Ectodermal cell (in vitro differentiated cells): ENCODE measurements around the gene PREX1.
"Not testable (repeated sequence)": the region's sequence is repeated elsewhere in the genome, so short reads cannot be mapped to it uniquely, and the experiment has no call there.

ENCODE experiments used
- H3K27ac ChIP-seq: 2 replicates; pipeline ENCODE4 v1.7.0; 2013; ENCODE audit warnings: mild to moderate bottlenecking, low read depth, low read length; ENCODE audit not compliant: insufficient read depth, poor library complexity, severe bottlenecking
- H3K27me3 ChIP-seq: 2 replicates; pipeline ENCODE4 v1.7.0; 2013; ENCODE audit warnings: mild to moderate bottlenecking, low read length; ENCODE audit not compliant: insufficient read depth, control insufficient read depth, poor library complexity, severe bottlenecking
- H3K36me3 ChIP-seq: one replicate; pipeline ENCODE4 v1.7.0; 2013; ENCODE audit warnings: low read length; ENCODE audit not compliant: control insufficient read depth, insufficient read depth
- H3K4me1 ChIP-seq: one replicate; pipeline ENCODE4 v1.7.0; 2013; ENCODE audit warnings: low read length; ENCODE audit not compliant: control insufficient read depth, insufficient read depth
- H3K4me3 ChIP-seq: 2 replicates; pipeline ENCODE4 v1.7.0; 2013; ENCODE audit warnings: low read depth, low read length, control low read depth; ENCODE audit not compliant: insufficient read depth
- H3K9me3 ChIP-seq: 2 replicates; pipeline ENCODE4 v1.7.0; 2013; ENCODE audit warnings: mild to moderate bottlenecking, low read length, moderate library complexity; ENCODE audit not compliant: control insufficient read depth
- WGBS, 2 experiments: methylation state at CpG; one replicate each; pipeline ENCODE4 v1.1.7; 2013; ENCODE audit warnings: missing lambda C conversion rate in 2 of 2; 5-methylcytosine and 5-hydroxymethylcytosine counted together

The PREX1 gene

DNA sequence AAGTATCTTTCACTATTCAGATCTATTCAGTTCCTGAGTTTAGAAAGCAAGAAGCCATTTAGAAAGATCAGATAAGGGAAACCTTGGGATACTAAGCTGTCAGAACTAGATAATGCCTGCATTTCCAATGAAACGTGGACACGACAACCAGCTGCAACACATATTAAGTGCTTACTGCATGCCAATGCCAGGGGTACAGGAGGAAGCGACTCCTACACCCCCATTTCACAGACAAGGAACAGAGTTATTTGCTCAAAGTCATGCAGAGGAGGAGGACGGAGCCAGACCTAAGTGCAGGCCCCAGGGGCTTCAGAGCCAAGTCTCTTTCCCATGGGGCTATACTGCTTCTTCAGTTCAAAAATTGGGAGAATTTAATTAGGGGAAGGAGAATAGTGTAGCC lies 62.4 kb downstream of the PREX1 start:
- no peak overlapping the region for H3K27ac ChIP-seq
- H3K9me3 ChIP-seq = no peaks in the 10 kb centered on the region
- 90 to 95% methylated on average over 4 of the region's 4 CpGs for WGBS, 2 experiments

DNA sequence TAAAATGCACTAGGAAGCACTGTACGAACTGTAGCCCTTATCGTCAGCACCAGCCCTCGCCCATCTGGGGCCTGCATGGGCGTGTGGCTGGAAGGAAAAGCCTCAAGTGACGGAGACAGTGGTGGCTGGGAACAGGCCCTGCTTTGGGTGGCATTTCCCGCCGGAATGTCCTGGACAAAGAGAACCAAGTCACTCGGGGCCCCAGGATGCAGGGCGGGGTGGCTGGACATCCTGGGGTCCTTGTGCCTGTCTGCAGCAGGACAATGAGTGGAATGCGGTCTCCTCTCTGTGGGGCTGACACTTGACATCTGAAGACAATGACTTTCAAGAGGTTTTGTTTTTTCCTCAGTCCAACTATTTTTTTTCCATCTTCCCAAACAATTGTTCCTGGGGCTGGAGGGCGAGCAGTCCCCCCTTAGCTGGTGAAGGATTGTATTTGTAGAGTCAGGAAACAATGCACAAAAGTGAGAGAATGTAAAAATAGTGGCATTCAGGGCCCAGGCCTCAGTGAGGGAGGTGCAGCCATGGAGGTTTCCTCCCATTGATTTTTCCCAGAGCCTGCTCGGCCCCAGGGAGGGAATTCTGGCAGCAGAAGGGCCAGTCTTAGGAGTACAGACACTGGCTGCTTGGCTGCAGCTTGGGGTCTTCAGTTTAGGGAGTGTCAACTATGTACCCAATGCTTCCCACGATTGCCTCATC lies 64.4 kb downstream of the PREX1 start:
- no peak overlapping the region for H3K4me3 ChIP-seq
- WGBS, 2 experiments = 55 to 62% methylated on average over 13 of the region's 13 CpGs
- H3K4me1 ChIP-seq = peaks cover 4% of the 10 kb centered on the region
- H3K9me3 ChIP-seq = no peaks in the 10 kb centered on the region
- peak overlapping the region; percentile 86 for H3K27ac ChIP-seq
- H3K36me3 ChIP-seq = no peaks in the 10 kb centered on the region
- H3K27me3 ChIP-seq = no peaks in the 10 kb centered on the region

More for the DNA sequence above, 62.4 kb downstream of the PREX1 start:
- Histone ChIP-seq H3K36me3 (no peaks in the 10 kb centered on the region), H3K4me3 (no peak overlapping the region), H3K27me3 (no peaks in the 10 kb centered on the region), H3K4me1 (peaks cover 12% of the 10 kb centered on the region)

DNA sequence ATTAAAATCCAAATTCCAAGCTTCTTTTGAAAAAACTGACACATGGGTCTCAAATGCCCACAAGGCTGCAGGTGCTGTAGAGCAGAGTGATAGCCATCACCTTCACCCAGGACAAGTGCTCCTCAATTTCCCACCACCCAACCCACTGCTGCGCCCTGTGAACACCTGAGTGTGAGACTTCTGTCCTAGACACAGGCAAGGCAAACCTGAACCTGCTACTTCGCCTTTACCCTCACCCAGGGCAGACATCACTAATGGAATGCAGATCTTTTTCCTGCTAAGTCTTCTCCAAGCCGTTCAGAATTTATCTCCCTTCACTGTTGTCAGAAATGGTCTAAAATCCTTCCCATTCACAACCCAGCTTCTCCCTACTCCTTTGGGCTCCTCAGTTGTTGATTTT lies 65.9 kb downstream of the PREX1 start:
- Histone ChIP-seq H3K27ac (no peak overlapping the region), H3K36me3 (no peaks in the 10 kb centered on the region), H3K9me3 (no peaks in the 10 kb centered on the region), H3K27me3 (no peaks in the 10 kb centered on the region), H3K4me3 (no peak overlapping the region), H3K4me1 (peaks cover 4% of the 10 kb centered on the region)
- WGBS, 2 experiments = 92 to 93% methylated on average over 3 of the region's 3 CpGs

DNA sequence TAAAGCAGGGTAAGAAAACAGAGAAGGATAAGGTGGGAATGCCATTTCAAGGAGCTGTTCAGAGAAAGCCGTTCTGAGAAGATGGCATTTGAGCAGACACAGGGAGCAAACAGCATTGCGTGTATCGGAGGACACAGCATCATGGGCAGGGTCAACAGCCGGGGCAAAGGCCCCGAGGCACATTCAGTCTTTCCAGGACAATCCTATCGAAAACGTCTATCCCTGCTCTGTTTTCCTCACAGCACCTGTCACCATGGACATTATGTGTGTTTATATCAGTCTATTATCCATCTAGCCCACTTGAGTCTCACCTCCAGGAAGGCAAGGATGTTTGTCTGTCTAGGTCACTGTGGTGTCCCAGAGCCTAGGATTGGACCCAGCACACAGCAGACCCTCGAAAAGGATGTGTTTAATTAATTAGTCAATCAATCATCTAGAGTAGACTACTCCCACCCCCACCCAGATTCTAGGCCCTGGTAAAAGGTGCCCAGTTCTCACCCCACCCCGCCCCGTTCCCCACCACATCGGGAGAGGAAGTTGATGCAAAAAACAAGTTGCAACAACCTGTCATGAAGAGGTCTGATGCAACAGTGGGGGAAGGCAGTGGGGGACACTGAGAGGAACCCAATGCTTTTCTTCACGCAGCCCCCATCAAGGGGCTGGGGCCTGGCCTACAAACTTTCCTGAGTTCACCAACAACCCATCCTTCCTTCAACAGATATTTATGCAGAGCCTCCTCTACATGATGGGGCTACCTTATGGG lies 66.6 kb downstream of the PREX1 start:
- Histone ChIP-seq H3K4me3 (no peak overlapping the region), H3K9me3 (no peaks in the 10 kb centered on the region), H3K36me3 (no peaks in the 10 kb centered on the region), H3K27ac (no peak overlapping the region), H3K4me1 (peaks cover 4% of the 10 kb centered on the region), H3K27me3 (no peaks in the 10 kb centered on the region)
- 93 to 94% methylated on average over 11 to 12 of the region's 12 CpGs for WGBS, 2 experiments

DNA sequence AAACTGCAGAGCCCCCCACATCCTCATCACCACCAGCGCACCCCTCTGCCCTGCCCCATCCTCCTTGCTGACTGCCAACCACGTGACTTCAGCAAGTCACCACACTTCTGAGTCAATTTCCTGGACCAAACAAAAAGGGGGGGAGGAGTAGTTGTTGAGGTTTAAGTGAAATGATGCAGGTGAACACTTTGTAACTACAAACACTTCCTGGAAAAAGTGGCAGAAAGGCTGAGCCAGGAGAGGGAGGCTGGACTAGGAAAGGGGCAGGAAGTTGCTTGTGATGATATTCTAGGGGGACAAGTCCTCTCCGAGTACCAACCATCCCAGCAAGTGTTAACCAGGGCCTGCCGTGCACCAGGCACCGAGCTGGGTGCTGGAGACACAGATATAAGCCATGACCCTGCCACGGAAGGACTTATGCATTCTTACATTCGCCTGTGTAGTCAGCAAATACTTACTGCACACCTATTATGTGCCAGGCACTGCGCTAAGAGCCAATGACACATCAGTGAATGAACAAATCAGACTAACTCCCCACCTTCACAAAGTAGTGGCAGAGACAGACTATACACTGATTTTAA lies 67.3 kb downstream of the PREX1 start:
- Histone ChIP-seq H3K4me1 (peaks cover 4% of the 10 kb centered on the region), H3K27me3 (no peaks in the 10 kb centered on the region), H3K27ac (no peak overlapping the region), H3K9me3 (no peaks in the 10 kb centered on the region), H3K36me3 (no peaks in the 10 kb centered on the region), H3K4me3 (no peak overlapping the region)
- 93% methylated on average over 6 to 7 of the region's 8 CpGs for WGBS, 2 experiments

DNA sequence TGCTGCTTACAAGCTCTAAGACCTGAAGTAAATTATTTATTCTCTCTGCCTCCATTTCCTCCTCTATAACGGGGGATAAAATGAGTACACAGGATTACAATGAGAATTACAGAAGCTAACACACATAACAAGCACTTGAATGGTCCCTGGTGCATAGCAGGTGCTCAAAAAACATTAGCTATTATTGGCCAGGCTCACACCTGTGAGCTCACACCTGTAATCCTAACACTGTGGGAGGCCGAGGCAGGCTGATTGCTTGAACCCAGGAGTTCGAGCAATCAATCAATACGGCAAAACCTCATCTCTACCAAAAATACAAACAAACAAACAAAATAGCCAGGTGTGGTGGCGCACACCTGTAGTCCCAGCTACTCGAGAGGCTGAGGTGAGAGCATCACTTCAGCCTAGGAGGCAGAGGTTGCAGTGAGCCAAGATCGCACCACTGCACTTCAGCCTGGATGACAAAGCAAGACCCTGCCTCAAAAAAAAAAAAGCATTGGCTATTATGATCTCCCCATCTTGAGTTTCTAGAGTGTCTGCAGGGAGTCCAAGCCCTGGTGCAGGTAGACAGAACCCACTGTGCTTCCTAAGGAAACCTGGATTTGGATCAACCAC lies 68.1 kb downstream of the PREX1 start:
- H3K9me3 ChIP-seq = no peaks in the 10 kb centered on the region
- no peaks in the 10 kb centered on the region for H3K36me3 ChIP-seq
- H3K27me3 ChIP-seq = no peaks in the 10 kb centered on the region
- H3K4me1 ChIP-seq = peaks cover 4% of the 10 kb centered on the region
- H3K4me3 ChIP-seq = no peak overlapping the region
- no peak overlapping the region for H3K27ac ChIP-seq
- WGBS, 2 experiments = 92 to 93% methylated on average over 7 of the region's 7 CpGs

DNA sequence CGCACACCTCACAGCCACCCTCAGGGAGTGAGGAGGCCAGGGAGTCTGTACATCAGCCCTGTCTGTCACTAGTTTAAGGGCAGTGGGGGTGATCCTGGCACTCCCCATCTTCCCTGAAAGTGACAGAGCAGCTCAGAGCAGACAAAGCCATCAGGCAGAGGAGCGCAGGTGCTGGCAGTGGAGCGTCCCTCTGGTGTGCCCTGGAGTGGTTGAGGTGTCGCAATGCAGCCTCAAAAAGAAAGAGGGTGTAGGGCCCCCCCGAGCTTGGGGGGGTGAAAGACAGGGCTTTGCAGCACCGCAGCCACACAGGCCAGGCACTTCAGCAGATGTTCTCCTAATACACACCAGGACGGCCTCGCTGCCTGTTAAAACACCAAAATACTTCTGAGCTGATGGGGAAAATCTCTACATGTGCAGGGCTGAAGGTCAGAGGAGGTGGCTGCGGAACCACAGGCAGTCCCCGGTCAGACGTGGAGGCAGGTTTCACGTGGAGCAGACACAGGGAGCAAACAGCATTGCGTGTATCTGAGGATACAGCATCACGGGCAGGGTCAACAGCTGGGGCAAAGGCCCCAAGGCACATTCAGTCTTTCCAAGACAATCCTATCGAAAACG lies 69.5 kb downstream of the PREX1 start:
- H3K4me3 ChIP-seq = no peak overlapping the region
- 90 to 91% methylated on average over 16 of the region's 16 CpGs for WGBS, 2 experiments
- H3K27ac ChIP-seq = no peak overlapping the region
- no peaks in the 10 kb centered on the region for H3K4me1 ChIP-seq
- peaks cover 12% of the 10 kb centered on the region for H3K27me3 ChIP-seq
- H3K36me3 ChIP-seq = no peaks in the 10 kb centered on the region
- H3K9me3 ChIP-seq = no peaks in the 10 kb centered on the region

DNA sequence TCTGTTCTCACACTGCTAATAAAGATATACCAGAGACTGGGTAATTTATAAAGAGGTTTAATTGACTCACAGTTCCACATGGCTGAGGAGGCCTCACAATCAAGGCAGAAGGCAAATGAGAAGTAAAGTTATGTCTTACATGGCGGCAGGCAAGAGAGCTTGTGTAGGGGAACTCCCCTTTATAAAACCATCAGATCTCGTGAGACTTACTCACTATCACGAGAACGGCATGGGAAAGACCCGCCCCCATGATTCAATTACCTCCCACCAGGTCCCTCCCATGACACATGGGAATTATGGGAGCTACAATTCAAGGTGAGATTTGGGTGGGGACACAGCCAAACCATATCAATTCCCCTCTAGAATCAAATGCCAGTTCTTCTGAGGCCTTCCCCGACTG lies 71.0 kb downstream of the PREX1 start:
- 93% methylated on average over 2 to 6 of the region's 6 CpGs for WGBS, 2 experiments
- H3K27ac ChIP-seq, H3K9me3 ChIP-seq, H3K36me3 ChIP-seq, H3K4me3 ChIP-seq, H3K4me1 ChIP-seq: not testable (repeated sequence)
- H3K27me3 ChIP-seq = peaks cover 27% of the 10 kb centered on the region

DNA sequence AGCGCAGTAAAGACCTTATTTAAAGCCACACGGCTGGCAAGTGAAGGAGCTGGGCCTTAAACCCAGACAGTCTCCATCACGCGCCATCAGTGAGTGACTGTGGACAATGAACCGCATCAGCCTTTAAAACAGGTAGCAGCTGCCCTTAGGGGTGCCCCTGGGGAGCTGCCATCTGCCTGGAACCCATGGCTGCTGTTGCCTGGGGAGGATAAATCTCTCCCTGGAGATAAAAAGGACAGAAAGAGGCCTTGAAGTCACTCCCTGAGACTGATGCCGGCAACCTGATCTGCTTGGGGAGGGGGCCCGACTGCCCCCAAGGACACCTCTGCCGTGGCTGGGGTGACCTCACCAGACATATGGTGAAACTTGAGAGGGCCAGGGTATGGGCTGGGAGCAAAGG lies 73.5 kb downstream of the PREX1 start:
- Histone ChIP-seq H3K4me3 (no peak overlapping the region), H3K27ac (no peak overlapping the region), H3K9me3 (no peaks in the 10 kb centered on the region), H3K4me1 (peaks cover 11% of the 10 kb centered on the region), H3K27me3 (peaks cover 44% of the 10 kb centered on the region), H3K36me3 (no peaks in the 10 kb centered on the region)
- WGBS, 2 experiments = 73 to 76% methylated on average over 8 of the region's 8 CpGs

DNA sequence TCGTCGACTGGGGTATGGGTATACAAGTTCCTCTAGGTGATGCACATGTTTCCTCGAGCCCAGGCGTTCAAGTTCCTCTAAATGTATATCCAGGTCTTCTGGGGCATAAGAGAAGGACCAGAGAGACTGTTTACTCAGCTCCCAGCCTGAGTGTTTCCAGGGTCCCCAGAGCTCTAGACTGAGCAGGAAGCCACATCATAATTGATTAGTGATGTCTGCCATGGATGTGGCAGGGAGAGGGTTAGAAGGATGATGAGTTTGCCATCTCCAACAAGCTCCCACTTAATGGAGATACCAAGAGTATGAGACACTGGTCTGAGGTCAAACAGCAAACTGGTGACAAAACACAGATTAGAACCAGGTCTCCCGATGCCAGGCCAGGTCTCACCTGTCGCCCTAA lies 74.8 kb downstream of the PREX1 start:
- 93 to 94% methylated on average over 6 of the region's 6 CpGs for WGBS, 2 experiments
- H3K4me3 ChIP-seq = no peak overlapping the region
- H3K9me3 ChIP-seq = no peaks in the 10 kb centered on the region
- H3K27me3 ChIP-seq = peaks cover 52% of the 10 kb centered on the region
- H3K27ac ChIP-seq = no peak overlapping the region
- H3K4me1 ChIP-seq = peaks cover 11% of the 10 kb centered on the region
- H3K36me3 ChIP-seq = no peaks in the 10 kb centered on the region
